B cell (primary cell): Measurements from ENCODE around the gene PITPNB. TPM values are rescaled to one million over a fixed set of nuclear protein-coding genes. Genes with fewer than 3 reads are reported as not detected.

Experiments used
- ATAC-seq: fragments of 200-7000 bp; cut with Tn5 transposase; one replicate; pipeline ENCODE4 v1.10.0; 2021; ENCODE audit warnings: low read depth, mild to moderate bottlenecking, moderate number of reproducible peaks, moderate library complexity
- CTCF ChIA-PET: fragments of 350-600 bp; sonication (Branson Sonifier 250); formaldehyde crosslinking; loops from one replicate; lab custom pipeline; 2021; ENCODE audit warnings: antibody characterized with exemption, inconsistent platforms; lab: Charles Lee
- POLR2A ChIA-PET: fragments of 350-600 bp; sonication (Branson Sonifier 250); formaldehyde crosslinking; loops from one replicate; lab custom pipeline; 2021; ENCODE audit warnings: antibody characterized with exemption; lab: Charles Lee
- DNase-seq: peaks from one replicate; pipeline ENCODE4 v3.0.0; 2013
- H2AFZ ChIP-seq: 2 replicates; pipeline ENCODE4 v1.6.1; 2012; ENCODE audit warnings: mild to moderate bottlenecking, low read depth, low read length; ENCODE audit not compliant: insufficient read depth, poor library complexity, severe bottlenecking
- H3K27ac ChIP-seq, 2 donors: 1 replicate in 1 of 2; 2 replicates in 1 of 2; pipeline ENCODE4 v1.5.1; 2012 to 2013; ENCODE audit warnings: low read length in 2 of 2, mild to moderate bottlenecking in 2 of 2, moderate library complexity in 1 of 2
- H3K27me3 ChIP-seq, 4 experiments: fragments of 200-600 bp in 1 of 4; sonication (generic) in 1 of 4; replicated peaks in 1 of 4; 1 replicate in 2 of 4; 2 replicates in 2 of 4; pipeline versions ENCODE4 v1.6.1 to v1.7.0; 2013 to 2016; ENCODE audit warnings: low read length in 3 of 4, mild to moderate bottlenecking in 2 of 4, mixed read lengths in 1 of 4, moderate library complexity in 1 of 4; ENCODE audit not compliant: insufficient read depth in 4 of 4, control insufficient read depth in 3 of 4; ENCODE audit errors: control extremely low read depth in 1 of 4
- H3K36me3 ChIP-seq, 2 experiments: replicated peaks in 1 of 2; 1 replicate in 1 of 2; 2 replicates in 1 of 2; pipeline versions ENCODE4 v1.6.1 to v1.7.1; 2013; ENCODE audit warnings: low read length in 1 of 2; ENCODE audit not compliant: insufficient read depth in 2 of 2, control insufficient read depth in 1 of 2; ENCODE audit errors: control extremely low read depth in 1 of 2, extremely low read depth in 1 of 2
- H3K4me1 ChIP-seq, 2 donors: fragments of 200-600 bp in 1 of 2; sonication (generic) in 1 of 2; 1 replicate in 1 of 2; 2 replicates in 1 of 2; pipeline versions ENCODE4 v1.5.1 to v1.6.1; 2013 to 2017; ENCODE audit warnings: low read length in 2 of 2; ENCODE audit not compliant: control insufficient read depth in 2 of 2, insufficient read depth in 2 of 2
- H3K4me2 ChIP-seq: replicated peaks from 2 replicates; pipeline ENCODE3; 2012; ENCODE audit warnings: mild to moderate bottlenecking, low read depth, low read length; ENCODE audit not compliant: poor library complexity, severe bottlenecking
- H3K4me3 ChIP-seq, 5 experiments: fragments of 200-600 bp in 1 of 5; sonication (generic) in 1 of 5; 1 replicate in 3 of 5; 2 replicates in 2 of 5; pipeline versions ENCODE4 v1.5.1 to v1.7.0; 2011 to 2016; ENCODE audit warnings: low read length in 4 of 5, mild to moderate bottlenecking in 4 of 5, low read depth in 2 of 5, control low read depth in 1 of 5, moderate library complexity in 1 of 5; ENCODE audit not compliant: insufficient read depth in 1 of 5; ENCODE audit errors: control extremely low read depth in 1 of 5, extremely low read depth in 1 of 5
- H3K79me2 ChIP-seq: fragments of 200-600 bp; sonication (generic); one replicate; pipeline ENCODE4 v1.6.0; 2016; ENCODE audit warnings: low read length; ENCODE audit not compliant: control insufficient read depth, insufficient read depth
- H3K9ac ChIP-seq: fragments of 200-600 bp; sonication (generic); 2 replicates; pipeline ENCODE4 v1.6.1; 2017; ENCODE audit warnings: mild to moderate bottlenecking, low read length, moderate library complexity
- H3K9me3 ChIP-seq, 3 donors: one replicate each; pipeline versions ENCODE4 v1.6.1 to v1.7.1; 2013; ENCODE audit warnings: low read length in 2 of 3; ENCODE audit not compliant: control insufficient read depth in 2 of 3, insufficient read depth in 1 of 3; ENCODE audit errors: control extremely low read depth in 1 of 3
- H4K20me1 ChIP-seq: 2 replicates; pipeline ENCODE4 v1.6.0; 2012; ENCODE audit warnings: mild to moderate bottlenecking, low read length; ENCODE audit not compliant: insufficient read depth, control insufficient read depth, poor library complexity, severe bottlenecking
- H3K27ac Mint-ChIP-seq: one replicate; pipeline ENCODE4 v1.8.0; 2021; ENCODE audit warnings: mixed read lengths
- H3K27me3 Mint-ChIP-seq: one replicate; pipeline ENCODE4 v1.8.0; 2021; ENCODE audit warnings: mixed read lengths
- H3K4me1 Mint-ChIP-seq: one replicate; pipeline ENCODE4 v1.8.0; 2021; ENCODE audit warnings: mixed read lengths
- H3K4me3 Mint-ChIP-seq: one replicate; pipeline ENCODE4 v1.8.0; 2021; ENCODE audit warnings: mixed read lengths
- H3K9me3 Mint-ChIP-seq: one replicate; pipeline ENCODE4 v1.8.0; 2022; ENCODE audit warnings: mixed read lengths; ENCODE audit not compliant: insufficient read depth
- CTCF ChIP-seq: fragments of 200-600 bp; IDR thresholded peaks from one replicate; pipeline ENCODE4 v1.8.0; 2022; ENCODE audit warnings: antibody characterized with exemption, mild to moderate bottlenecking
- EZH2 ChIP-seq: IDR thresholded peaks from 2 replicates; pipeline ENCODE4 v1.6.1; 2012; ENCODE audit warnings: borderline replicate concordance, low read depth, mild to moderate bottlenecking, moderate library complexity, low read length; ENCODE audit not compliant: insufficient read depth, poor library complexity, severe bottlenecking
- WGBS: methylation state at CpG from one replicate; pipeline ENCODE4 v1.1.5; 2013; ENCODE audit warnings: missing lambda C conversion rate; ENCODE audit not compliant: insufficient coverage; 5-methylcytosine and 5-hydroxymethylcytosine counted together
- intact Hi-C: fragments of 100-400 bp; cut with micrococcal nuclease; formaldehyde crosslinking; loops from one replicate; pipeline ENCODE4 v1.10.0; 2022
- polyA plus RNA-seq: library from polyadenylated mRNA; depleted of rRNA; stranded (reverse); fragments of >200 nt; gene quantifications from 2 replicates; pipeline ENCODE4 v1.2.3, GENCODE V29; 2012
- total RNA-seq, 2 donors: library from RNA; stranded (reverse); fragments of 120-200 nt in 1 of 2; gene quantifications; 1 replicate in 1 of 2; 2 replicates in 1 of 2; pipeline versions ENCODE4 v1.2.3 to v1.2.4, GENCODE V29; 2013 to 2022

Gene PITPNB
- total and polyA plus RNA-seq, 2 donors (not counting 1 experiment from before 2014, with no cell fraction given) = 17.5 to 82.3 TPM

- Mint-ChIP-seq H3K9me3 (no peaks in the 10 kb centered on the region), H3K27me3 (no peaks in the 10 kb centered on the region), H3K4me1 (peaks cover 11% of the 10 kb centered on the region), H3K4me3 (no peak overlapping the region), H3K27ac (no peak overlapping the region)
- CTCF ChIA-PET = no interaction called here
- peaks cover 37% of the 10 kb centered on the region for H4K20me1 ChIP-seq
- TF ChIP-seq CTCF (no peak), EZH2 (no peak)
- H3K79me2 ChIP-seq = peaks cover 57% of the 10 kb centered on the region
- peaks cover 0 to 5% of the 10 kb centered on the region in 2 donors for H3K4me1 ChIP-seq
- POLR2A ChIA-PET = no interaction called here
- no peaks in the 10 kb centered on the region for H3K9me3 ChIP-seq
- H3K4me2 ChIP-seq = no peak overlapping the region
- ATAC-seq = no peak
- 100% methylated on average over 1 of the region's 4 CpGs for WGBS
- DNase-seq = no peak
- H2AFZ ChIP-seq = no peak overlapping the region
- H3K4me3 ChIP-seq = no peak overlapping the region
- intact Hi-C loops = no loop called here
- no peak overlapping the region for H3K9ac ChIP-seq
- H3K27ac ChIP-seq = no peak overlapping the region
- H3K27me3 ChIP-seq = no peaks in the 10 kb centered on the region
- peaks cover 9 to 59% of the 10 kb centered on the region in 2 experiments for H3K36me3 ChIP-seq
Measured at GRCh38 chr22:27905653-27906052, 13.4 kb downstream of the PITPNB start.

GRCh38 chr22:27903805-27904473 is 15.1 kb downstream of the PITPNB start:
- CTCF ChIA-PET = interaction anchor here (1.7 kb wide), 1 partner anchor 18 kb away, joined by 8 read pairs; no protein-coding TSS in a partner anchor
- Histone ChIP-seq H3K27ac (peak overlapping the region in 1 of 2 donors; percentile 22), H3K79me2 (peaks cover 40% of the 10 kb centered on the region), H4K20me1 (peaks cover 42% of the 10 kb centered on the region), H3K4me1 (peaks cover 0 to 5% of the 10 kb centered on the region in 2 donors), H3K27me3 (no peaks in the 10 kb centered on the region), H2AFZ (no peak overlapping the region), H3K9me3 (no peaks in the 10 kb centered on the region), H3K4me3 (no peak overlapping the region), H3K36me3 (peaks cover 12 to 53% of the 10 kb centered on the region in 2 experiments), H3K9ac (no peak overlapping the region), H3K4me2 (no peak overlapping the region)
- DNase-seq (no peak), ATAC-seq (no peak)
- no peak overlapping the region for H3K4me3 Mint-ChIP-seq
- H3K9me3 Mint-ChIP-seq = no peaks in the 10 kb centered on the region
- peaks cover 11% of the 10 kb centered on the region for H3K4me1 Mint-ChIP-seq
- no peak for TF ChIP-seq CTCF
- TF ChIP-seq EZH2 = no peak
- no CpG with 5 or more reads among the region's 3 CpGs for WGBS
- POLR2A ChIA-PET = no interaction called here
- peak overlapping the region; percentile 37 for H3K27ac Mint-ChIP-seq
- no peaks in the 10 kb centered on the region for H3K27me3 Mint-ChIP-seq
- intact Hi-C loops = no loop called here
